ENCODE results near the gene DPP3. TPM values are rescaled to one million over a fixed set of nuclear protein-coding genes. Genes with fewer than 3 reads are reported as not detected.

DPP3 gene
- polyA plus RNA-seq, 1 of the 3 experiments (the other 2 are of a cell fraction) = 70.6 TPM

DNA sequence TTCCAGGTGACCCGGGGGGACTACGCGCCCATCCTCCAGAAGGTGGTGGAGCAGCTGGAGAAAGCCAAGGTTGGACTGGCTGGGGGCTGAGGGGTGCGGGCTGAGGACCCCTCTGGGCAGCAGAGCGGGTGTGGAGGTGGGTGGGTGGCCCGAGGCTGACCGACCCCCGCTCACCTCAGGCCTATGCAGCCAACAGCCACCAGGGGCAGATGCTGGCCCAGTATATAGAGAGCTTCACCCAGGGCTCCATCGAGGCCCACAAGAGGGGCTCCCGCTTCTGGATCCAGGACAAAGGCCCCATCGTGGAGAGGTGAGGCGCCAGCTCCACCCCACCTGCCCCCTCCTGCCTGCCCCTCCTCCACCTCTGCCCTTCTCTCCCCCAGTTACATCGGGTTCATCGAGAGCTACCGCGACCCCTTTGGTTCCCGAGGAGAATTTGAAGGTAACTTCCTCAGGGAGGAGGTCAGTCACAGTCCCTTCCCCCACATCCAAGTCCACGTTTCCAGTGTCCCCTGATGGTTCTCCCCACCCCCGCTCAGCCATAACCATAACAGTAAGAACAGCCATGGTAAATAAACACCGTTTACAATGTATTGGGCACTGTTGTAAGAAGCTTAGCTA lies 11.2 kb downstream of the DPP3 start:
- WGBS (ENCODE audit: low lambda C conversion rate) = 77% methylated on average over 12 of the region's 20 CpGs
- Histone ChIP-seq H4K20me1 (ENCODE audit: insufficient read depth) (no peaks in the 10 kb centered on the region), H3K9me2 (no peaks in the 10 kb centered on the region), H3K79me2 (ENCODE audit: insufficient read depth) (no peaks in the 10 kb centered on the region), H3K27me3 (ENCODE audit: insufficient read depth) (no peaks in the 10 kb centered on the region), H3K27ac (ENCODE audit: low read depth in 2 of 2, low read length in 1 of 2) (no peak overlapping the region), H3K4me3 (ENCODE audit: low read depth in 2 of 2, low read length in 1 of 2) (no peak overlapping the region), H3K4me2 (no peak overlapping the region), H2AFZ (ENCODE audit: low read depth) (no peak overlapping the region), H3K9me3 (no peaks in the 10 kb centered on the region), H3K4me1 (ENCODE audit: control insufficient read depth in 1 of 2, insufficient read depth in 2 of 2, low read depth in 1 of 2, low read length in 1 of 2) (no peaks in the 10 kb centered on the region), H3K9ac (no peak overlapping the region), H3K36me3 (replicated peaks in 1 of 2; ENCODE audit: control insufficient read depth in 1 of 2, insufficient read depth in 2 of 2, low read length in 1 of 2) (peaks cover 0 to 47% of the 10 kb centered on the region in 2 experiments), H3F3A (replicated peaks; ENCODE audit: insufficient read depth) (no peaks in the 10 kb centered on the region)
- CTCF ChIA-PET = interaction anchor here (0.9 to 2.7 kb wide), 6 partner anchors 12 to 194 kb away, joined by 3 to 8 read pairs (median 4); partner anchors contain the start of genes BBS1, DPP3 and RBM4B
- TF ChIP-seq TCF12 (IDR thresholded peaks at IDR 0.05) (no peak), TEAD4 (IDR thresholded peaks at IDR 0.05; ENCODE audit: borderline replicate concordance, insufficient read depth) (no peak), PBX3 (IDR thresholded peaks at IDR 0.05) (no peak), SIN3A (IDR thresholded peaks at IDR 0.05; ENCODE audit: borderline replicate concordance, low read depth, low read length) (no peak), EZH2phosphoT487 (IDR thresholded peaks at IDR 0.05; ENCODE audit: borderline replicate concordance, low read depth) (no peak)
- TF ChIP-seq, protein P1, sequence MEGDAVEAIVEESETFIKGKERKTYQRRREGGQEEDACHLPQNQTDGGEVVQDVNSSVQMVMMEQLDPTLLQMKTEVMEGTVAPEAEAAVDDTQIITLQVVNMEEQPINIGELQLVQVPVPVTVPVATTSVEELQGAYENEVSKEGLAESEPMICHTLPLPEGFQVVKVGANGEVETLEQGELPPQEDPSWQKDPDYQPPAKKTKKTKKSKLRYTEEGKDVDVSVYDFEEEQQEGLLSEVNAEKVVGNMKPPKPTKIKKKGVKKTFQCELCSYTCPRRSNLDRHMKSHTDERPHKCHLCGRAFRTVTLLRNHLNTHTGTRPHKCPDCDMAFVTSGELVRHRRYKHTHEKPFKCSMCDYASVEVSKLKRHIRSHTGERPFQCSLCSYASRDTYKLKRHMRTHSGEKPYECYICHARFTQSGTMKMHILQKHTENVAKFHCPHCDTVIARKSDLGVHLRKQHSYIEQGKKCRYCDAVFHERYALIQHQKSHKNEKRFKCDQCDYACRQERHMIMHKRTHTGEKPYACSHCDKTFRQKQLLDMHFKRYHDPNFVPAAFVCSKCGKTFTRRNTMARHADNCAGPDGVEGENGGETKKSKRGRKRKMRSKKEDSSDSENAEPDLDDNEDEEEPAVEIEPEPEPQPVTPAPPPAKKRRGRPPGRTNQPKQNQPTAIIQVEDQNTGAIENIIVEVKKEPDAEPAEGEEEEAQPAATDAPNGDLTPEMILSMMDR (IDR thresholded peaks at IDR 0.05) = peak; percentile 51
- DNase-seq = peak; percentile 63
- POLR2A ChIA-PET = interaction anchor here (0.9 to 1.0 kb wide), 2 partner anchors 11 to 19 kb away, joined by 3 read pairs; partner anchors contain the start of genes BBS1 and DPP3

DNA sequence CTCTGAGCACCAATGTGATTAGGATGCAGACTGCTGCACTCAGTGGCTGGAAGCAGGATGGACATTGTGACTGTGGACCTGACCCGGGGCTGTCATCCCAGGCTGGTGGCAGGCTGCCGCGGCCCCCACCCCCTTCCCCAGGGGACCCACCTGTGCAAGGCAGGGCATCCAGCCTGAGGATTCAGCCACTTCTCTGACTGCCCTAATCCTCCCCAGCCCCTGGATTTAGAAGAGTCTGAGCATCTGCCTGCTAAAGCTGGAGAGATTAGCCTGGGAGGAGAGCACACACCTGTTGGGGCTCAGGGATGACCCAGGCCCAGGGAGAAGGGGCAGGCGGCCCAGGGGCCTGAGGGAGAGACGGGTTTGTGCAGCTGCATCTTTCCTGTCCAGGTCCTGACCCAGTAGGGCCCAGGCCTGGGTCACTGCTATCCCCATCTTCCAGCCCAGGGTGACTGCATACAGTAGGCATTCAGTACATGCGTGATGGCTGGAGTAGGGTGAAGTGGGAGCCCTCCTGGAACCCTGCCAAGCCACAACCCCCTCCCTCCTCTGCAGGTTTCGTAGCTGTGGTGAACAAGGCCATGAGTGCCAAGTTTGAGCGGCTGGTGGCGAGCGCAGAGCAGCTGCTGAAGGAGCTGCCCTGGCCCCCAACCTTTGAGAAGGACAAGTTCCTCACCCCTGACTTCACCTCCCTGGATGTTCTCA lies 12.1 kb downstream of the DPP3 start:
- Histone ChIP-seq H3K36me3 (replicated peaks in 1 of 2; ENCODE audit: control insufficient read depth in 1 of 2, insufficient read depth in 2 of 2, low read length in 1 of 2) (peaks cover 0 to 46% of the 10 kb centered on the region in 2 experiments), H2AFZ (ENCODE audit: low read depth) (no peak overlapping the region), H3K9me3 (no peaks in the 10 kb centered on the region), H3K4me3 (ENCODE audit: low read depth in 2 of 2, low read length in 1 of 2) (no peak overlapping the region), H3K27ac (ENCODE audit: low read depth in 2 of 2, low read length in 1 of 2) (no peak overlapping the region), H3K27me3 (ENCODE audit: insufficient read depth) (no peaks in the 10 kb centered on the region), H4K20me1 (ENCODE audit: insufficient read depth) (no peaks in the 10 kb centered on the region), H3K4me1 (ENCODE audit: control insufficient read depth in 1 of 2, insufficient read depth in 2 of 2, low read depth in 1 of 2, low read length in 1 of 2) (no peaks in the 10 kb centered on the region), H3K9ac (no peak overlapping the region), H3F3A (replicated peaks; ENCODE audit: insufficient read depth) (no peaks in the 10 kb centered on the region), H3K4me2 (no peak overlapping the region), H3K79me2 (ENCODE audit: insufficient read depth) (no peaks in the 10 kb centered on the region), H3K9me2 (no peaks in the 10 kb centered on the region)
- 100% methylated on average over 3 of the region's 10 CpGs for WGBS (ENCODE audit: low lambda C conversion rate)
- POLR2A ChIA-PET = no interaction called here
- DNase-seq = no peak
- CTCF ChIA-PET = interaction anchor here (0.9 to 2.7 kb wide), 5 partner anchors 8 to 193 kb away, joined by 3 to 8 read pairs (median 5); partner anchors contain the start of genes DPP3 and RBM4B
- TF ChIP-seq YY1 (IDR thresholded peaks at IDR 0.05; ENCODE audit: low read depth) = no peak
- TF ChIP-seq TAF1 (IDR thresholded peaks at IDR 0.05; ENCODE audit: borderline replicate concordance, low read depth, low read length) = no peak
- TF ChIP-seq SIN3A (IDR thresholded peaks at IDR 0.05; ENCODE audit: borderline replicate concordance, low read depth, low read length) = no peak
- no peak for TF ChIP-seq RXRA (IDR thresholded peaks at IDR 0.05; ENCODE audit: borderline replicate concordance, low read depth)
- TF ChIP-seq JUND (IDR thresholded peaks at IDR 0.05) = no peak
- no peak for TF ChIP-seq RCOR1 (IDR thresholded peaks at IDR 0.05; ENCODE audit: low read length)
- TF ChIP-seq CHD2 (IDR thresholded peaks at IDR 0.05; ENCODE audit: low read length, partially characterized antibody) = no peak
- no peak for TF ChIP-seq ELF1 (IDR thresholded peaks at IDR 0.05)
- TF ChIP-seq RFX5 (IDR thresholded peaks at IDR 0.05; ENCODE audit: low read length) = no peak
- TF ChIP-seq RAD21 (IDR thresholded peaks at IDR 0.05; ENCODE audit: low read length) = no peak
- TF ChIP-seq, protein P1 (IDR thresholded peaks at IDR 0.05) = no peak
- TF ChIP-seq POLR2AphosphoS5 (IDR thresholded peaks at IDR 0.05; ENCODE audit: low read depth, low read length) = no peak
- no peak for TF ChIP-seq GABPA (IDR thresholded peaks at IDR 0.05; ENCODE audit: low read depth)
- no peak for TF ChIP-seq TCF12 (IDR thresholded peaks at IDR 0.05)
- TF ChIP-seq FOXJ3 (CRISPR knock-in tag; IDR thresholded peaks at IDR 0.05) = no peak
- TF ChIP-seq, protein P2, sequence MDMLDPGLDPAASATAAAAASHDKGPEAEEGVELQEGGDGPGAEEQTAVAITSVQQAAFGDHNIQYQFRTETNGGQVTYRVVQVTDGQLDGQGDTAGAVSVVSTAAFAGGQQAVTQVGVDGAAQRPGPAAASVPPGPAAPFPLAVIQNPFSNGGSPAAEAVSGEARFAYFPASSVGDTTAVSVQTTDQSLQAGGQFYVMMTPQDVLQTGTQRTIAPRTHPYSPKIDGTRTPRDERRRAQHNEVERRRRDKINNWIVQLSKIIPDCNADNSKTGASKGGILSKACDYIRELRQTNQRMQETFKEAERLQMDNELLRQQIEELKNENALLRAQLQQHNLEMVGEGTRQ (IDR thresholded peaks at IDR 0.05; ENCODE audit: borderline replicate concordance, low read depth, low read length) = no peak
- TF ChIP-seq GATA2 (CRISPR knock-in tag; IDR thresholded peaks at IDR 0.05) = no peak
- TF ChIP-seq NFIC (IDR thresholded peaks at IDR 0.05; ENCODE audit: borderline replicate concordance) = no peak
